Keratinocyte (primary cell): ENCODE measurements around the gene R3HDM2. TPM values are rescaled to one million over a fixed set of nuclear protein-coding genes. Genes with fewer than 3 reads are reported as not detected.

ENCODE experiments used
- DNase-seq: peaks from one replicate; pipeline ENCODE4 v3.0.0-alpha.2; 2011; ENCODE audit warnings: low read depth, missing footprints, low spot score
- FAIRE-seq: peaks from 2 replicates; lab custom pipeline; 2011; peaks lifted over from hg19 to GRCh38; lab: Jason Lieb, UNC
- H2AFZ ChIP-seq: 2 replicates; pipeline ENCODE4 v1.6.0; 2012; ENCODE audit warnings: low read length, control low read depth, inconsistent platforms; ENCODE audit not compliant: control insufficient read depth
- H3K27ac ChIP-seq: 2 replicates; pipeline ENCODE4 v1.5.1; 2011; ENCODE audit warnings: low read length; ENCODE audit not compliant: control insufficient read depth, insufficient read depth
- H3K27me3 ChIP-seq: 3 replicates; pipeline ENCODE4 v1.6.0; 2011; ENCODE audit warnings: low read length; ENCODE audit not compliant: control insufficient read depth, insufficient read depth; ENCODE audit errors: extremely low read depth
- H3K36me3 ChIP-seq, 2 experiments: 2 replicates in 1 of 2; 3 replicates in 1 of 2; pipeline ENCODE4 v1.5.1; 2011; ENCODE audit warnings: low read length in 2 of 2, mild to moderate bottlenecking in 1 of 2; ENCODE audit not compliant: control insufficient read depth in 2 of 2, insufficient read depth in 2 of 2; ENCODE audit errors: extremely low read depth in 1 of 2
- H3K4me1 ChIP-seq: 3 replicates; pipeline ENCODE4 v1.5.1; 2011; ENCODE audit warnings: low read length; ENCODE audit not compliant: control insufficient read depth, insufficient read depth; ENCODE audit errors: extremely low read depth
- H3K4me2 ChIP-seq: 3 replicates; pipeline ENCODE4 v1.6.0; 2011; ENCODE audit warnings: low read depth, low read length; ENCODE audit not compliant: control insufficient read depth, insufficient read depth; ENCODE audit errors: extremely low read depth
- H3K4me3 ChIP-seq, 3 experiments: fragments of 200-600 bp in 1 of 3; sonication (generic) in 1 of 3; 2 replicates in 2 of 3; 3 replicates in 1 of 3; pipeline ENCODE4 v1.5.1; 2011 to 2016; ENCODE audit warnings: low read length in 3 of 3, mild to moderate bottlenecking in 3 of 3, control low read depth in 2 of 3, inconsistent platforms in 1 of 3, low read depth in 1 of 3, mixed read lengths in 1 of 3, mixed run types in 1 of 3, moderate library complexity in 1 of 3; ENCODE audit not compliant: control insufficient read depth in 2 of 3, insufficient read depth in 2 of 3; ENCODE audit errors: extremely low read depth in 1 of 3
- H3K79me2 ChIP-seq: 2 replicates; pipeline ENCODE4 v1.6.0; 2012; ENCODE audit warnings: low read length; ENCODE audit not compliant: control insufficient read depth, insufficient read depth
- H3K9ac ChIP-seq: 3 replicates; pipeline ENCODE4 v1.6.0; 2011; ENCODE audit warnings: low read length; ENCODE audit not compliant: control insufficient read depth, insufficient read depth; ENCODE audit errors: extremely low read depth
- H3K9me1 ChIP-seq: 3 replicates; pipeline ENCODE4 v1.6.0; 2011; ENCODE audit warnings: low read length; ENCODE audit not compliant: control insufficient read depth, insufficient read depth; ENCODE audit errors: extremely low read depth
- H3K9me3 ChIP-seq: 2 replicates; pipeline ENCODE4 v1.5.1; 2012; ENCODE audit warnings: low read depth, low read length; ENCODE audit not compliant: control insufficient read depth
- H4K20me1 ChIP-seq: 3 replicates; pipeline ENCODE4 v1.6.0; 2011; ENCODE audit warnings: low read length; ENCODE audit not compliant: control insufficient read depth, insufficient read depth; ENCODE audit errors: extremely low read depth
- EZH2 ChIP-seq: IDR thresholded peaks from one replicate; pipeline ENCODE4 v1.6.1; 2012; ENCODE audit warnings: inconsistent platforms, mild to moderate bottlenecking, low read length, moderate library complexity
- dilution Hi-C: fragments of 300-500 bp; cut with MboI; formaldehyde crosslinking; loops from one replicate; pipeline ENCODE4 v1.7.0; 2020; ENCODE audit warnings: low sequenced_read_pairs; ENCODE audit not compliant: extremely low pct_ligation_motif_present
- polyA plus RNA-seq, 5 experiments: library from polyadenylated mRNA; depleted of rRNA in 3 of 5; stranded (reverse) in 3 of 5; stranded (forward) in 1 of 5; unstranded in 1 of 5; fragments of >200 nt; gene quantifications; 1 replicate in 1 of 5; 2 replicates in 3 of 5; 3 replicates in 1 of 5; pipeline versions ENCODE4 v1.2.1 to v1.2.3, GENCODE V29; 2011 to 2012; ENCODE audit warnings: missing spikeins in 2 of 5, low read depth in 1 of 5, low replicate concordance in 1 of 5
- TF ChIP-seq, protein P1 (sequence below), 3 experiments: IDR thresholded peaks in 1 of 3; conservative IDR thresholded peaks in 1 of 3; optimal IDR thresholded peaks in 1 of 3; 2 replicates in 2 of 3; 3 replicates in 1 of 3; pipeline versions ENCODE3 to v1.5.1; 2011; ENCODE audit warnings: low read length in 3 of 3, mild to moderate bottlenecking in 3 of 3, moderate library complexity in 2 of 3, control low read depth in 1 of 3, inconsistent platforms in 1 of 3; ENCODE audit not compliant: insufficient read depth in 2 of 3; ENCODE audit errors: extremely low read depth in 1 of 3

The R3HDM2 gene
- polyA plus RNA-seq, 1 donor (not counting 4 experiments of a cell fraction or from before 2014, with no cell fraction given) = 11.1 TPM

DNA sequence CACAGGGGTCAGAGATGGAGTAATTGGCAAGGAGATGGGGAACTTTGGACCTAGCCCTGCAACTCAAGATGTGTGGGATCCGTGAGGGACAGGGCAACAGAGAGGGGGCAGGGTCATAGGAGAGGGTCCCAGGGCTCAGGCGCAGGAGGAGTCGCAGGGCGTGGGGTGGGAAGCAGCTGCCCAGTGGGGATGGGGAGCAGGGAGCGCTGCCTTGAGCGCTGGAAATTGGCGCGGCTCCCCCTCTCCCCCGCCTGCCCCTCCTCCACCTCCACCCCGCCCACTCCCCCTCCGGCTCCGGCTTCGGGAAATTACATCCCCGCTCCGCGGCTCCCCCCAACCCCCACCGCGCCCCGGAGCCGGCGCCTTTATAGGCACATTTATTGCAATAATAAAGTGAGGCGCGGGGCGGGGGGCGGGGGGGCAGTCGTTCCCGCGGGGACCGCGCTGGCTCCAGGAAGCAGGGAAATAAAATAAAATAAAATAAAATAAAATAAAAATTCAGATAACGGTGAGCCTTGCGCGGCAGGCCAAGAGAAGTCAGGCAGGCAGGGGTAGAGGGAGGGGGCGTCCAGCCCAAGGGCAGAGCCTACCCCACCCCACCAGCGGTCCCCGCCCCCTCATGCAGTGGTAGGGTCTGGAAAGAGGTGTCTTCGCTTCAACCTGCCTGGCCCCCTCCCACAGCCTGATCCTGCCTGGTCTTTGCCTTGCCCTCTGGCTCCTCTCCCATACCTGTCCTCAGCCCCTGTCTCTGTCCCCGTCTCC is 210.7 kb downstream of the R3HDM2 start:
- no peak overlapping the region for H3K27ac ChIP-seq

DNA sequence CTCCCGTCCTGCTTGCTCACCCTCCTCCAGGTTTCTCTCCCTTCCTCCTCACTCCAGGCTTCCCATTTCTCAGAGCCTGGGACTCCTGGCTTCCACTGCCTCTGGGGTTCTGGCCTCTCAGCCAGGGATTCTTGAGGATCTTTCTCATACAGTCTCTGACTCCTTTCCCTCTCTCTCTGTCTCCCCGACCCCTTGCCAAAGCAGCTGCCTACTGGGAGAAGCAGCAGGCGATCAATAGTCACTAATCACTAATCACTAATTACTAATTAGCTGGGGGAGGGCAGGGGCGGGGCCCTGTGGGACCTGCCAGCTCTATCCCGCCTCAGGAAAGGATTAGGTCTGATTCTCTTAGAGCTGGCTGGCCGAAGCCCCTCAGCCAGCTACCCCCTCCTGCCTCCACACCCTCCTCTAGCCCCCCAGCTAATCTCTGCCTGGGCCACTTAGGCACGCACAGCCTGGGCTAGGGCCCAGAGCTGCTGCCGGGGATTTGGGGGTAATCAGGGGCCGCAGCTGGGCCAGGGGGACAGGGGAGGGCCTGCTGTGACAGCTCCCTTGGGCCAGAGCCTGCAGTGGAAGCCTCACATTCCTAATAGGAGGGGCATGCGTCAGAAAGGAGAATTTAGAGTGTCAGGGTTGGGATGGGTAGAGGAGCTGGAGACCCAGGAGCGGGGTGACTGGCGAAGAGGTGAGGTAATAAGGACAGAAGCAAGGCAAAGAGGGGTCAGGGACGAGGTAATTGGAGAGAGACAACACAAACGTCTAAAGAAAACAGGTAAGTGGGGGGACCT is 211.4 kb downstream of the R3HDM2 start:
- Histone ChIP-seq H3K9me1 (no peaks in the 10 kb centered on the region), H3K36me3 (no peaks in the 10 kb centered on the region), H3K4me3 (no peak overlapping the region), H3K27me3 (peaks cover 61% of the 10 kb centered on the region), H4K20me1 (no peaks in the 10 kb centered on the region), H3K79me2 (no peaks in the 10 kb centered on the region), H3K9me3 (no peaks in the 10 kb centered on the region), H3K4me2 (no peak overlapping the region), H3K27ac (no peak overlapping the region), H3K9ac (no peak overlapping the region), H3K4me1 (peaks cover 29% of the 10 kb centered on the region), H2AFZ (no peak overlapping the region)
- DNase-seq (no peak), FAIRE-seq (no peak)
- peak; percentile 25 for TF ChIP-seq EZH2
- TF ChIP-seq, protein P1, sequence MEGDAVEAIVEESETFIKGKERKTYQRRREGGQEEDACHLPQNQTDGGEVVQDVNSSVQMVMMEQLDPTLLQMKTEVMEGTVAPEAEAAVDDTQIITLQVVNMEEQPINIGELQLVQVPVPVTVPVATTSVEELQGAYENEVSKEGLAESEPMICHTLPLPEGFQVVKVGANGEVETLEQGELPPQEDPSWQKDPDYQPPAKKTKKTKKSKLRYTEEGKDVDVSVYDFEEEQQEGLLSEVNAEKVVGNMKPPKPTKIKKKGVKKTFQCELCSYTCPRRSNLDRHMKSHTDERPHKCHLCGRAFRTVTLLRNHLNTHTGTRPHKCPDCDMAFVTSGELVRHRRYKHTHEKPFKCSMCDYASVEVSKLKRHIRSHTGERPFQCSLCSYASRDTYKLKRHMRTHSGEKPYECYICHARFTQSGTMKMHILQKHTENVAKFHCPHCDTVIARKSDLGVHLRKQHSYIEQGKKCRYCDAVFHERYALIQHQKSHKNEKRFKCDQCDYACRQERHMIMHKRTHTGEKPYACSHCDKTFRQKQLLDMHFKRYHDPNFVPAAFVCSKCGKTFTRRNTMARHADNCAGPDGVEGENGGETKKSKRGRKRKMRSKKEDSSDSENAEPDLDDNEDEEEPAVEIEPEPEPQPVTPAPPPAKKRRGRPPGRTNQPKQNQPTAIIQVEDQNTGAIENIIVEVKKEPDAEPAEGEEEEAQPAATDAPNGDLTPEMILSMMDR (optimal IDR thresholded peaks at IDR 0.05 in 1 of 3, IDR thresholded peaks at IDR 0.05 in 1 of 3, conservative IDR thresholded peaks at IDR 0.05 in 1 of 3; ENCODE audit: extremely low read depth in 1 of 3, insufficient read depth in 2 of 3, low read length in 3 of 3) = no peak
- dilution Hi-C loops = no loop called here

More for the DNA sequence above, 210.7 kb downstream of the R3HDM2 start:
- Histone ChIP-seq H3K9me3 (no peaks in the 10 kb centered on the region), H3K4me3 (no peak overlapping the region), H3K27me3 (peaks cover 54% of the 10 kb centered on the region), H3K4me1 (peaks cover 29% of the 10 kb centered on the region), H3K9ac (no peak overlapping the region), H3K4me2 (no peak overlapping the region), H3K79me2 (no peaks in the 10 kb centered on the region), H2AFZ (no peak overlapping the region), H4K20me1 (no peaks in the 10 kb centered on the region), H3K9me1 (no peaks in the 10 kb centered on the region), H3K36me3 (no peaks in the 10 kb centered on the region)
- no peak for FAIRE-seq
- no peak for DNase-seq
- dilution Hi-C loops = no loop called here
- TF ChIP-seq EZH2 = no peak
- TF ChIP-seq, protein P1 (optimal IDR thresholded peaks at IDR 0.05 in 1 of 3, IDR thresholded peaks at IDR 0.05 in 1 of 3, conservative IDR thresholded peaks at IDR 0.05 in 1 of 3; ENCODE audit: extremely low read depth in 1 of 3, insufficient read depth in 2 of 3, low read length in 3 of 3) = no peak
